Measurements from ENCODE around the gene C1QL4. TPM values are rescaled to one million over a fixed set of nuclear protein-coding genes. Genes with fewer than 3 reads are reported as not detected.

The C1QL4 gene
- polyA plus RNA-seq, 1 donor from 2014 or later: 13.7 TPM

DNA sequence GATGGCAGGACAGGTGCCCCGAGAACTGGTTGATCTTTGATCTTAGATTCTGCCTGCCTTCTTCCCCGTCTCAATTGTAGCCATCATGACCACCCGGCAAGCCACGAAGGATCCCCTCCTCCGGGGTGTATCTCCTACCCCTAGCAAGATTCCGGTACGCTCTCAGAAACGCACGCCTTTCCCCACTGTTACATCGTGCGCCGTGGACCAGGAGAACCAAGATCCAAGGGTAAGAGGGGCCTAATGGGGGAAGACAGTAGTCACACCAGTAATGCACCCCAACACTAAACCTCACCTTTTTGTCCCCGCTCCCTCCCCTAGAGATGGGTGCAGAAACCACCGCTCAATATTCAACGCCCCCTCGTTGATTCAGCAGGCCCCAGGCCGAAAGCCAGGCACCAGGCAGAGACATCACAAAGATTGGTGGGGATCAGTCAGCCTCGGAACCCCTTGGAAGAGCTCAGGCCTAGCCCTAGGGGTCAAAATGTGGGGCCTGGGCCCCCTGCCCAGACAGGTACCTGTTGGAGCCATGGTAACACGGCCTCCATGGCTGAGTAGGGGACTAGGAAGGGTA is 13.4 kb downstream of the C1QL4 start:
- Histone ChIP-seq H3K9ac (ENCODE audit: low read length) (no peak overlapping the region), H3K9me2 (ENCODE audit: insufficient read depth, low read length) (no peaks in the 10 kb centered on the region), H3K9me3 (ENCODE audit: low read length) (no peaks in the 10 kb centered on the region), H3K79me2 (replicated peaks; ENCODE audit: insufficient read depth, low read length) (no peaks in the 10 kb centered on the region), H3K27ac (ENCODE audit: low read length) (no peak overlapping the region), H4K20me1 (ENCODE audit: insufficient read depth) (no peaks in the 10 kb centered on the region), H3K4me2 (ENCODE audit: low read length) (peak overlapping the region; percentile 71), H3K36me3 (ENCODE audit: insufficient read depth, low read length) (no peaks in the 10 kb centered on the region), H2AFZ (ENCODE audit: low read depth, low read length) (no peak overlapping the region), H3K4me3 (ENCODE audit: low read length) (peak overlapping the region; percentile 82), H3K27me3 (ENCODE audit: insufficient read depth, low read depth, low read length) (no peaks in the 10 kb centered on the region), H3F3A (ENCODE audit: insufficient read depth, low read length, poor library complexity, severe bottlenecking) (no peaks in the 10 kb centered on the region)
- TF ChIP-seq CTCF (IDR thresholded peaks at IDR 0.05; ENCODE audit: poor library complexity, severe bottlenecking) (no peak), RAD21 (conservative IDR thresholded peaks at IDR 0.05) (no peak), EP300 (conservative IDR thresholded peaks at IDR 0.05; ENCODE audit: poor library complexity, severe bottlenecking) (no peak), EZH2 (IDR thresholded peaks at IDR 0.05; ENCODE audit: borderline replicate concordance, insufficient read depth, low read length, poor library complexity, severe bottlenecking) (no peak), MXI1 (conservative IDR thresholded peaks at IDR 0.05; ENCODE audit: poor library complexity, severe bottlenecking) (no peak), SMC3 (conservative IDR thresholded peaks at IDR 0.05; ENCODE audit: poor library complexity) (no peak)

DNA sequence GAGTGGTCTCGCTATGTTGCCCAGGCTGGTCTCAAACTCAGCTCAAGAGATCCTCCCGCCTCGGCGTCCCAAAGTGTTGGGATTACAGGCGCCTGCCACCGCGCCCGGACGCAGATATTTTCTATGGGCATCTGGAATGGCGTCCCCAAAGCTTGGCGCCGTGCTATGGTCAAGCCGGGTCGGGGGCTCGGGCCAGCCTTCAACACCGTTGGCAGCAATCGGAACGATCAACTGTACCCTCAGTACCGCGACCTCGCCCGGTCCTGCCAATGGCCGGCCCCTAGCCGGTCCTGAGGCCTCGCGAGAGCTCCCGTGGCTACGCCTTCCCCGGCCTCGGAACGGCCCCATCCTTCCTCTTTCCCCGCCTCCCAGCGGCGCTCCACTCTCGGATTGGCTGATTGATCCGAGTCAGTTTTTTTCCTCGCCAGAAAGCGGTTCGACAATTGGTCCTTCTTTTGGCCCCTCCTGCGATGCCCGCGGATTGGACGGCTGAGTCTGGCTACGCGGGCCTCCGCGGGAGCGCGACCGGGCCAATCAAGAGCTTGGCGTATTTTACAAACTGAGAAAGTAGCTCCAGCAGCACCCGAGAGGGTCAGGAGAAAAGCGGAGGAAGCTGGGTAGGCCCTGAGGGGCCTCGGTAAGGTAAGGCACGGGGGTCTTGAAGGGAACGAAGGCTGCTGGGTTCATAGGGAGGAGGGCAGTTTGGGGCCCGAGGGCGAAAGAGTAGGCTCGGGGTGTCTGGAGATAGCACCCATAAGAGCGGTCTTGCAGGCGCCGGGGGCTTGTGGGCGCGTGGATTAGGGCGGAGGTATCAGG is 14.1 kb downstream of the C1QL4 start, which contains the start of gene TROAP:
Gene TROAP, plus strand, starts transcription at position 548 of the 816 bp plus-strand sequence. CDS start 354 bp downstream, outside the sequence.
- H3K4me2 ChIP-seq (ENCODE audit: low read length): peak within 1 kb of the TSS; percentile 71
- H3K9me3 ChIP-seq (ENCODE audit: low read length): no peaks in the 10 kb centered on the region
- no peaks in the 10 kb centered on the region for H4K20me1 ChIP-seq (ENCODE audit: insufficient read depth)
- H3K9ac ChIP-seq (ENCODE audit: low read length): peak within 1 kb of the TSS; percentile 71
- H3K27me3 ChIP-seq (ENCODE audit: insufficient read depth, low read depth, low read length): no peaks in the 10 kb centered on the region
- peak within 1 kb of the TSS; percentile 42 for H3K27ac ChIP-seq (ENCODE audit: low read length)
- H3K36me3 ChIP-seq (ENCODE audit: insufficient read depth, low read length): no peaks in the 10 kb centered on the region
- no peaks in the 10 kb centered on the region for H3F3A ChIP-seq (ENCODE audit: insufficient read depth, low read length, poor library complexity, severe bottlenecking)
- peak within 1 kb of the TSS; percentile 82 for H3K4me3 ChIP-seq (ENCODE audit: low read length)
- peak within 1 kb of the TSS; percentile 100 for H2AFZ ChIP-seq (ENCODE audit: low read depth, low read length)
- TF ChIP-seq RAD21 (conservative IDR thresholded peaks at IDR 0.05) (peak; percentile 38), SMC3 (conservative IDR thresholded peaks at IDR 0.05; ENCODE audit: poor library complexity) (no peak), EZH2 (IDR thresholded peaks at IDR 0.05; ENCODE audit: borderline replicate concordance, insufficient read depth, low read length, poor library complexity, severe bottlenecking) (no peak), EP300 (conservative IDR thresholded peaks at IDR 0.05; ENCODE audit: poor library complexity, severe bottlenecking) (no peak), TAF1 (IDR thresholded peaks at IDR 0.05; ENCODE audit: low read depth) (no peak), MXI1 (conservative IDR thresholded peaks at IDR 0.05; ENCODE audit: poor library complexity, severe bottlenecking) (peak; percentile 98), CTCF (IDR thresholded peaks at IDR 0.05; ENCODE audit: poor library complexity, severe bottlenecking) (no peak), POLR2AphosphoS5 (IDR thresholded peaks at IDR 0.05) (peak; percentile 71)
- TF ChIP-seq, protein P1, sequence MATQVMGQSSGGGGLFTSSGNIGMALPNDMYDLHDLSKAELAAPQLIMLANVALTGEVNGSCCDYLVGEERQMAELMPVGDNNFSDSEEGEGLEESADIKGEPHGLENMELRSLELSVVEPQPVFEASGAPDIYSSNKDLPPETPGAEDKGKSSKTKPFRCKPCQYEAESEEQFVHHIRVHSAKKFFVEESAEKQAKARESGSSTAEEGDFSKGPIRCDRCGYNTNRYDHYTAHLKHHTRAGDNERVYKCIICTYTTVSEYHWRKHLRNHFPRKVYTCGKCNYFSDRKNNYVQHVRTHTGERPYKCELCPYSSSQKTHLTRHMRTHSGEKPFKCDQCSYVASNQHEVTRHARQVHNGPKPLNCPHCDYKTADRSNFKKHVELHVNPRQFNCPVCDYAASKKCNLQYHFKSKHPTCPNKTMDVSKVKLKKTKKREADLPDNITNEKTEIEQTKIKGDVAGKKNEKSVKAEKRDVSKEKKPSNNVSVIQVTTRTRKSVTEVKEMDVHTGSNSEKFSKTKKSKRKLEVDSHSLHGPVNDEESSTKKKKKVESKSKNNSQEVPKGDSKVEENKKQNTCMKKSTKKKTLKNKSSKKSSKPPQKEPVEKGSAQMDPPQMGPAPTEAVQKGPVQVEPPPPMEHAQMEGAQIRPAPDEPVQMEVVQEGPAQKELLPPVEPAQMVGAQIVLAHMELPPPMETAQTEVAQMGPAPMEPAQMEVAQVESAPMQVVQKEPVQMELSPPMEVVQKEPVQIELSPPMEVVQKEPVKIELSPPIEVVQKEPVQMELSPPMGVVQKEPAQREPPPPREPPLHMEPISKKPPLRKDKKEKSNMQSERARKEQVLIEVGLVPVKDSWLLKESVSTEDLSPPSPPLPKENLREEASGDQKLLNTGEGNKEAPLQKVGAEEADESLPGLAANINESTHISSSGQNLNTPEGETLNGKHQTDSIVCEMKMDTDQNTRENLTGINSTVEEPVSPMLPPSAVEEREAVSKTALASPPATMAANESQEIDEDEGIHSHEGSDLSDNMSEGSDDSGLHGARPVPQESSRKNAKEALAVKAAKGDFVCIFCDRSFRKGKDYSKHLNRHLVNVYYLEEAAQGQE (IDR thresholded peaks at IDR 0.05; ENCODE audit: borderline replicate concordance): no peak
- H3K9me2 ChIP-seq (ENCODE audit: insufficient read depth, low read length): no peaks in the 10 kb centered on the region
- no peaks in the 10 kb centered on the region for H3K79me2 ChIP-seq (replicated peaks; ENCODE audit: insufficient read depth, low read length)
